ENCODE results near the gene PRRX1. TPM values are rescaled to one million over a fixed set of nuclear protein-coding genes. Genes with fewer than 3 reads are reported as not detected.

The PRRX1 gene
- total and polyA plus RNA-seq, 2 of the 13 experiments (the other 11 are each of a cell fraction or from before 2014, with no cell fraction given), result not detected

GRCh38 chr1:170701962-170702361 is 38.0 kb downstream of the PRRX1 start (continued):
- no peak for TF ChIP-seq PLSCR1 (CRISPR knock-in tag; IDR thresholded peaks at IDR 0.05; ENCODE audit: borderline replicate concordance)
- TF ChIP-seq LCORL (IDR thresholded peaks at IDR 0.05), result no peak
- TF ChIP-seq LCORL (CRISPR knock-in tag; IDR thresholded peaks at IDR 0.05), result no peak
- TF ChIP-seq SMARCC2 (IDR thresholded peaks at IDR 0.05), result no peak

GRCh38 chr1:170703591-170703990 is 39.7 kb downstream of the PRRX1 start:
- in situ Hi-C loops (cut with HindIII; ENCODE audit: extremely low pct_ligation_motif_present, low pct_unique_long_range_greater_than_20kb), result no loop called here
- Histone ChIP-seq H4K20me1 (ENCODE audit: insufficient read depth, low read length) (no peaks in the 10 kb centered on the region), H3K9me3 (ENCODE audit: low read length) (no peaks in the 10 kb centered on the region), H2AFZ (ENCODE audit: low read length) (no peak overlapping the region), H3K4me1 (ENCODE audit: insufficient read depth, low read length) (no peaks in the 10 kb centered on the region), H3K27me3 (ENCODE audit: control insufficient read depth in 1 of 2, insufficient read depth in 2 of 2, low read length in 2 of 2) (no peaks in the 10 kb centered on the region), H3K4me3 (replicated peaks in 1 of 3; ENCODE audit: insufficient read depth in 1 of 3, low read depth in 2 of 3, low read length in 3 of 3) (no peak overlapping the region), H3K27ac (ENCODE audit: extremely low read length, insufficient read depth, low read length) (no peak overlapping the region), H3K9ac (ENCODE audit: insufficient read depth, low read depth, low read length) (no peak overlapping the region), H3K4me2 (ENCODE audit: low read depth, low read length) (no peak overlapping the region), H3K36me3 (replicated peaks in 1 of 2; ENCODE audit: control insufficient read depth in 1 of 2, insufficient read depth in 2 of 2, low read length in 2 of 2) (no peaks in the 10 kb centered on the region), H3K79me2 (ENCODE audit: insufficient read depth, low read length) (no peaks in the 10 kb centered on the region)
- ChIA-PET CTCF (ENCODE audit: low intra/inter-chr PET ratio, low total read pairs) (no interaction called here), POLR2A (no interaction called here)
- BruUV-seq (replicated peaks), result no TSS peak
- TF ChIP-seq ZNF276 (CRISPR knock-in tag; IDR thresholded peaks at IDR 0.05; ENCODE audit: low read depth), result no peak
- TF ChIP-seq HBP1 (CRISPR knock-in tag; IDR thresholded peaks at IDR 0.05; ENCODE audit: low read depth), result no peak
- TF ChIP-seq ZNF225 (CRISPR knock-in tag; IDR thresholded peaks at IDR 0.05), result no peak
- WGBS (ENCODE audit: low lambda C conversion rate), result 0% methylated on average over 2 of the region's 2 CpGs
- FAIRE-seq (no peak), ATAC-seq (no peak), DNase-seq (ENCODE audit: low spot score) (no peak)
- intact Hi-C loops (cut with micrococcal nuclease; ENCODE audit: unreplicated experiment), result no loop called here

Data from HepG2 (cell line).